HG03097 (cell line): ENCODE data around the gene ULK3.

Experiments
- ATAC-seq: cut with Tn5 transposase; IDR thresholded peaks from one replicate; pipeline ENCODE4 v1.9.1; 2021; ENCODE audit not compliant: unreplicated experiment, low FRiP score

Gene ULK3

GRCh38 chr15:74787251-74788041 lies 55.5 kb downstream of the ULK3 start:
- ATAC-seq = peak; percentile 37

GRCh38 chr15:74786551-74787165 lies 56.3 kb downstream of the ULK3 start:
- ATAC-seq = no peak
